Uterus (tissue), 2 donors: ENCODE measurements around the gene LRRC8B.

Experiments
- POLR2A ChIP-seq, 2 donors: fragments of 450-650 bp; IDR thresholded peaks; one replicate each; pipeline ENCODE4 v1.6.1; 2016; ENCODE audit warnings: antibody characterized with exemption in 2 of 2, mild to moderate bottlenecking in 1 of 2, moderate library complexity in 1 of 2
- TF ChIP-seq, protein P1 (sequence below), 4 experiments: fragments of 200-600 bp in 2 of 4; fragments of 450-650 bp in 2 of 4; sonication (generic) in 2 of 4; IDR thresholded peaks; one replicate each; pipeline ENCODE4 v1.5.1; 2016 to 2019; ENCODE audit warnings: antibody characterized with exemption in 4 of 4, mild to moderate bottlenecking in 2 of 4, moderate library complexity in 1 of 4

DNA sequence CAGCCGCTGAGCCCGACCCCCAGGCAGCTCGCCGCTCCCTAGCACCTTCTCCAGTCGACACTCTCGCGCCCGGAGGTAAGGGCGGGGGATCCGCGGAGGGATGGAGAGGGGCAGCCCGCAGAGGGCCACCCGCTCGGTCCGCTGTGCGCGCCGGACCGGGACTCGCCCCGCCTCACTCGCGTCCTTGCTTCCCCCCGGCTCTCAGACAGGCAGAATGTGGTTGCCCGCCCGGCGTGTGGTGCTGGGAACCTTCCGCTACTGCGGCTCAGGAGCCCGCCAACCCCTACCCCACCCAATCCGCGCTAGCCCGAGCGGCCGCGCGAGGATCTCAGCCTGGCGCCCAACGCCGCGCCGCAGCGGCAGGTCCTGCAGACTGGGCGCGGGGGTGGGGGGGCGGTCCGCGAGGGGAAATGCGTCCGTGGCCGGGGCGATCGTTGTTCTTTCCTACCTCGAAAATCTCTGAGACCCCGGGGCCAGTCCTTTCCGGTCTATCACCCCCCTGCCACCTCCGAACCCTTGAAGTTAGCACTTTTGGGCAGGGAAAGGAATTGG lies 108.7 kb downstream of the LRRC8B start:
- TF ChIP-seq POLR2A (IDR thresholded peaks at IDR 0.05): peak in 1 of 2 donors; percentile 48
- TF ChIP-seq, protein P1, sequence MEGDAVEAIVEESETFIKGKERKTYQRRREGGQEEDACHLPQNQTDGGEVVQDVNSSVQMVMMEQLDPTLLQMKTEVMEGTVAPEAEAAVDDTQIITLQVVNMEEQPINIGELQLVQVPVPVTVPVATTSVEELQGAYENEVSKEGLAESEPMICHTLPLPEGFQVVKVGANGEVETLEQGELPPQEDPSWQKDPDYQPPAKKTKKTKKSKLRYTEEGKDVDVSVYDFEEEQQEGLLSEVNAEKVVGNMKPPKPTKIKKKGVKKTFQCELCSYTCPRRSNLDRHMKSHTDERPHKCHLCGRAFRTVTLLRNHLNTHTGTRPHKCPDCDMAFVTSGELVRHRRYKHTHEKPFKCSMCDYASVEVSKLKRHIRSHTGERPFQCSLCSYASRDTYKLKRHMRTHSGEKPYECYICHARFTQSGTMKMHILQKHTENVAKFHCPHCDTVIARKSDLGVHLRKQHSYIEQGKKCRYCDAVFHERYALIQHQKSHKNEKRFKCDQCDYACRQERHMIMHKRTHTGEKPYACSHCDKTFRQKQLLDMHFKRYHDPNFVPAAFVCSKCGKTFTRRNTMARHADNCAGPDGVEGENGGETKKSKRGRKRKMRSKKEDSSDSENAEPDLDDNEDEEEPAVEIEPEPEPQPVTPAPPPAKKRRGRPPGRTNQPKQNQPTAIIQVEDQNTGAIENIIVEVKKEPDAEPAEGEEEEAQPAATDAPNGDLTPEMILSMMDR (IDR thresholded peaks at IDR 0.05): no peak
